PFSK-1 (cell line): ENCODE data around the gene RPE.

Experiments used
- FOXP2 ChIP-seq: optimal IDR thresholded peaks from 2 replicates; pipeline ENCODE3; 2011; ENCODE audit warnings: borderline replicate concordance, control low read depth, inconsistent platforms; ENCODE audit not compliant: insufficient read depth; ENCODE audit errors: extremely low read length, extremely low read depth
- POLR2AphosphoS5 ChIP-seq: IDR thresholded peaks from 2 replicates; pipeline ENCODE4 v1.6.1; 2012; ENCODE audit warnings: low read depth, mild to moderate bottlenecking, control low read depth, low read length, moderate library complexity
- SIN3A ChIP-seq: IDR thresholded peaks from 2 replicates; pipeline ENCODE4 v1.6.1; 2012; ENCODE audit warnings: mild to moderate bottlenecking, low read length, moderate library complexity, borderline replicate concordance; ENCODE audit not compliant: insufficient read depth
- TAF1 ChIP-seq: IDR thresholded peaks from 2 replicates; pipeline ENCODE4 v1.6.1; 2012; ENCODE audit warnings: low read length, control low read depth, borderline replicate concordance; ENCODE audit not compliant: insufficient read depth
- TF ChIP-seq, protein P1 (sequence below), 2 experiments: IDR thresholded peaks; 2 replicates each; pipeline versions ENCODE4 v1.6.1 to v1.8.0; 2011 to 2012; ENCODE audit warnings: low read depth in 2 of 2, low read length in 2 of 2, control low read depth in 1 of 2, inconsistent platforms in 1 of 2, mild to moderate bottlenecking in 1 of 2, moderate library complexity in 1 of 2; ENCODE audit not compliant: insufficient read depth in 1 of 2

RPE gene

GRCh38 chr2:210028178-210028577 lies 25.7 kb downstream of the RPE start:
- TF ChIP-seq POLR2AphosphoS5: no peak
- TF ChIP-seq FOXP2: no peak
- TF ChIP-seq, protein P1, sequence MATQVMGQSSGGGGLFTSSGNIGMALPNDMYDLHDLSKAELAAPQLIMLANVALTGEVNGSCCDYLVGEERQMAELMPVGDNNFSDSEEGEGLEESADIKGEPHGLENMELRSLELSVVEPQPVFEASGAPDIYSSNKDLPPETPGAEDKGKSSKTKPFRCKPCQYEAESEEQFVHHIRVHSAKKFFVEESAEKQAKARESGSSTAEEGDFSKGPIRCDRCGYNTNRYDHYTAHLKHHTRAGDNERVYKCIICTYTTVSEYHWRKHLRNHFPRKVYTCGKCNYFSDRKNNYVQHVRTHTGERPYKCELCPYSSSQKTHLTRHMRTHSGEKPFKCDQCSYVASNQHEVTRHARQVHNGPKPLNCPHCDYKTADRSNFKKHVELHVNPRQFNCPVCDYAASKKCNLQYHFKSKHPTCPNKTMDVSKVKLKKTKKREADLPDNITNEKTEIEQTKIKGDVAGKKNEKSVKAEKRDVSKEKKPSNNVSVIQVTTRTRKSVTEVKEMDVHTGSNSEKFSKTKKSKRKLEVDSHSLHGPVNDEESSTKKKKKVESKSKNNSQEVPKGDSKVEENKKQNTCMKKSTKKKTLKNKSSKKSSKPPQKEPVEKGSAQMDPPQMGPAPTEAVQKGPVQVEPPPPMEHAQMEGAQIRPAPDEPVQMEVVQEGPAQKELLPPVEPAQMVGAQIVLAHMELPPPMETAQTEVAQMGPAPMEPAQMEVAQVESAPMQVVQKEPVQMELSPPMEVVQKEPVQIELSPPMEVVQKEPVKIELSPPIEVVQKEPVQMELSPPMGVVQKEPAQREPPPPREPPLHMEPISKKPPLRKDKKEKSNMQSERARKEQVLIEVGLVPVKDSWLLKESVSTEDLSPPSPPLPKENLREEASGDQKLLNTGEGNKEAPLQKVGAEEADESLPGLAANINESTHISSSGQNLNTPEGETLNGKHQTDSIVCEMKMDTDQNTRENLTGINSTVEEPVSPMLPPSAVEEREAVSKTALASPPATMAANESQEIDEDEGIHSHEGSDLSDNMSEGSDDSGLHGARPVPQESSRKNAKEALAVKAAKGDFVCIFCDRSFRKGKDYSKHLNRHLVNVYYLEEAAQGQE (IDR thresholded peaks at IDR 0.05; ENCODE audit: insufficient read depth in 1 of 2, low read depth in 2 of 2, low read length in 2 of 2): no peak
- TF ChIP-seq SIN3A: no peak
- TF ChIP-seq TAF1: no peak

GRCh38 chr2:210034087-210034683 lies 31.7 kb downstream of the RPE start:
- TF ChIP-seq POLR2AphosphoS5 (peak; percentile 36; the same call in 1 of the 2 replicates), SIN3A (no peak)

DNA sequence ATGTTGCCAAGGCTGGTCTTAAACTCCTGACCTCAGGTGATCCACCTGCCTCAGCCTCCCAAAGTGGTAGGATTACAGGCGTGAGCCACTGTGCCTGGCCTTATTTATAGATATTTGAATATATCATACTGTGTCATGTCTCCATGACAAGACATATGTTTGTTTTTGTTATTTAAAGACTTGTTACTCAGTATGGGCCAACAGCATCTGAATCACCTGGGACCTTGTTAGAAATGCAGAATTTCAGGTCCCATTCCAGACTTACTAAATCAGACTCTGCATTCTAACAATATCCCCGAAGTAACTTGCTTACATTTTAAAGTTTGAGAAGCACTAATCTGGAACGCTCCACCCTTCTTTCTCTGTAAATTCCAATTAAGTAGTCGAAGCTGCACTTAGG lies 33.2 kb downstream of the RPE start:
- TF ChIP-seq SIN3A: no peak
- no peak for TF ChIP-seq POLR2AphosphoS5
- no peak for TF ChIP-seq FOXP2
- TF ChIP-seq, protein P1 (IDR thresholded peaks at IDR 0.05; ENCODE audit: insufficient read depth in 1 of 2, low read depth in 2 of 2, low read length in 2 of 2): no peak
- no peak for TF ChIP-seq TAF1

DNA sequence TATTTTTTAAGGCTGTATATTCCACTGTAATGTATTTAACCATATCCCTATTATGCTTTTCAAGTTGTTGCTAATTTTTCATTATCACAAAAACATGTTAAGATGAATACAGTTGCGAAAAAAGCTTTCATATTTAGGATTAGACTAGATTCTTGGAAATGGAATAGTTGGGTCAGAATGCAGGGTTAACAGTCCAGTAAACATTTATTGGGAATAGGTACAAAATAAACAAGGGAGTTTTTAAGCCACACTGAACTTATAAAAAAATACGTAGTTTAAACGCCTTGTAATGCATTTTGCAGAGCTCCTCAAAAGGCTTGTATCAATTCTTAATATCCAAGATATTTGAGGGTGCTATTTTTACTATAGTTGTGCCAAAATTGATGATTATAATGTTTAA lies 35.6 kb downstream of the RPE start:
- TF ChIP-seq, protein P1 (IDR thresholded peaks at IDR 0.05; ENCODE audit: insufficient read depth in 1 of 2, low read depth in 2 of 2, low read length in 2 of 2): no peak
- no peak for TF ChIP-seq TAF1
- no peak for TF ChIP-seq FOXP2
- TF ChIP-seq POLR2AphosphoS5: no peak
- TF ChIP-seq SIN3A: no peak

GRCh38 chr2:210046851-210047500 lies 44.5 kb downstream of the RPE start:
- TF ChIP-seq, protein P1 (IDR thresholded peaks at IDR 0.05; ENCODE audit: insufficient read depth in 1 of 2, low read depth in 2 of 2, low read length in 2 of 2): no peak
- no peak for TF ChIP-seq TAF1
